ENCODE data around the gene SRD5A1. TPM values are rescaled to one million over a fixed set of nuclear protein-coding genes. Genes with fewer than 3 reads are reported as not detected.

The SRD5A1 gene
- total RNA-seq, 3 donors from 2014 or later, result 3.6 to 10.6 (median 7.0) TPM

GRCh38 chr5:6623941-6624340 is 9.3 kb upstream of the SRD5A1 start:
- H3K9me3 ChIP-seq, result peaks cover 0 to 5% of the 10 kb centered on the region in 2 donors
- H3K36me3 ChIP-seq, result peaks cover 3% of the 10 kb centered on the region
- no peak for DNase-seq (ENCODE audit: low spot score in 2 of 2)
- H3K27me3 ChIP-seq, result no peaks in the 10 kb centered on the region
- intact Hi-C loops (cut with DNase I; ENCODE audit: low total_unique reads), result no loop called here
- no peaks in the 10 kb centered on the region for H3K4me1 ChIP-seq
- H3K4me3 ChIP-seq, result no peak overlapping the region
- TF ChIP-seq POLR2AphosphoS5 (IDR thresholded peaks at IDR 0.05) (no peak), CTCF (IDR thresholded peaks at IDR 0.05) (no peak), POLR2A (IDR thresholded peaks at IDR 0.05) (no peak)
- no peak overlapping the region for H3K27ac ChIP-seq

DNA sequence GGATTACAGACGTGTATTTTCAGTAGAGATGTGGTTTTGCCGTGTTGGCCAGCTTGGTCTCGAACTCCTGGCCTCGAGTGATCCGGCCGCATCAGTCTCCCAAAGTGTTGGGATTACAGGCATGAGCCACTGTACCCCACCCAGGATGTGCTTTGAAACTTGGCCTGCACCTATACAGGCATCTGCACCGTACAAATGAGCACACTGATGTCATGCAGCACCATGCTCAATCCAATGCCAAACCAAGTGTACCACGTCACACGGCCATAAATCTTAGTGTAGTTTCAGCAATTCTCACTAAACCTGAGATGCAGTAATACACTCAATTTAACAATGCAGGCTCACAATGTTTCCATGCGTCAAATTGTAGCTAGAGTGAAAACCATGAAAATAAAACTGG is 6.7 kb upstream of the SRD5A1 start:
- Histone ChIP-seq H3K27ac (no peak overlapping the region), H3K4me1 (no peaks in the 10 kb centered on the region), H3K27me3 (no peaks in the 10 kb centered on the region), H3K4me3 (no peak overlapping the region), H3K9me3 (peaks cover 0 to 5% of the 10 kb centered on the region in 2 donors), H3K36me3 (no peaks in the 10 kb centered on the region)
- DNase-seq (ENCODE audit: low spot score in 2 of 2), result no peak
- TF ChIP-seq POLR2AphosphoS5 (IDR thresholded peaks at IDR 0.05) (no peak), POLR2A (IDR thresholded peaks at IDR 0.05) (no peak), CTCF (IDR thresholded peaks at IDR 0.05) (no peak)
- intact Hi-C loops (cut with DNase I; ENCODE audit: low total_unique reads), result no loop called here

- Histone ChIP-seq H3K27me3 (no peaks in the 10 kb centered on the region), H3K4me1 (no peaks in the 10 kb centered on the region), H3K36me3 (no peaks in the 10 kb centered on the region), H3K9me3 (no peaks in the 10 kb centered on the region), H3K27ac (no peak overlapping the region), H3K4me3 (peak overlapping the region in 2 of 3 donors; percentile 88 to 91)
- DNase-seq (ENCODE audit: low spot score in 2 of 2), result no peak
- TF ChIP-seq CTCF (IDR thresholded peaks at IDR 0.05), result no peak
- no peak for TF ChIP-seq POLR2A (IDR thresholded peaks at IDR 0.05)
- no peak for TF ChIP-seq POLR2AphosphoS5 (IDR thresholded peaks at IDR 0.05)
- intact Hi-C loops (cut with DNase I; ENCODE audit: low total_unique reads), result loop anchor here (10.0 kb wide), 1 partner anchor 73 kb away; no protein-coding TSS in a partner anchor
Observed at GRCh38 chr5:6631441-6631840, 1.8 kb upstream of the SRD5A1 start.

DNA sequence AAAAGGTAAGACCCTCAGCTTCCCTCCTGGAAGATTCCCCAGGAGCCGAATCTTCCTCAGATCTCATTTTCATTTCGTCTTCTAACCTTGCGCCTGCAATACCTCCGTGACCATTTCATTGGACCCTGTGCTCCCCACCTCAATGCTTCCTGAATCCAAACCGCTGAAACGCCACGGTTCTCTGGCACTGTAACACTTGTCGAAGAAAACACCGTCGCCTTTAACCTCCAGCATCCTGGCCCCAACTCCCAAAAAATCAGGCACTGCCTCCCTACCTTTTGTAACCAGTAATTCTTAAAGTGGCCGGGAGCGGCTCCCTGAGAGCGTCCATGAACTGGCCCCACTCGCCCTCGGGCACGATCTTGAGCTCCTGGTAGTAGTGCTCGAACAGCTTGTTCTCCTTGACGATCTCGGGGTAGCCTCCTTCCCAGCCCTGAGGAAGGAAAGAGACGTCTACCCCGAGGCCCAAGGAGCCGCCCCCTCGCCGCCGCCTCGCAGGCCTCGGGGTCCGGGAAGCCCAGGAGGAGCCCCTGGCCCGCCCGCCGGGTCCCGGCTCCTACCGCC is 834 bp upstream of the SRD5A1 start:
- Histone ChIP-seq H3K27ac (peak overlapping the region; percentile 94 to 96), H3K9me3 (no peaks in the 10 kb centered on the region), H3K4me3 (peak overlapping the region; percentile 76 to 91 (median 88)), H3K4me1 (no peaks in the 10 kb centered on the region), H3K36me3 (no peaks in the 10 kb centered on the region), H3K27me3 (no peaks in the 10 kb centered on the region)
- TF ChIP-seq POLR2A (IDR thresholded peaks at IDR 0.05) (no peak), CTCF (IDR thresholded peaks at IDR 0.05) (no peak), POLR2AphosphoS5 (IDR thresholded peaks at IDR 0.05) (no peak)
- DNase-seq (ENCODE audit: low spot score in 2 of 2), result no peak
- intact Hi-C loops (cut with DNase I; ENCODE audit: low total_unique reads), result loop anchor here (10.0 kb wide), 1 partner anchor 72 kb away; no protein-coding TSS in a partner anchor

DNA sequence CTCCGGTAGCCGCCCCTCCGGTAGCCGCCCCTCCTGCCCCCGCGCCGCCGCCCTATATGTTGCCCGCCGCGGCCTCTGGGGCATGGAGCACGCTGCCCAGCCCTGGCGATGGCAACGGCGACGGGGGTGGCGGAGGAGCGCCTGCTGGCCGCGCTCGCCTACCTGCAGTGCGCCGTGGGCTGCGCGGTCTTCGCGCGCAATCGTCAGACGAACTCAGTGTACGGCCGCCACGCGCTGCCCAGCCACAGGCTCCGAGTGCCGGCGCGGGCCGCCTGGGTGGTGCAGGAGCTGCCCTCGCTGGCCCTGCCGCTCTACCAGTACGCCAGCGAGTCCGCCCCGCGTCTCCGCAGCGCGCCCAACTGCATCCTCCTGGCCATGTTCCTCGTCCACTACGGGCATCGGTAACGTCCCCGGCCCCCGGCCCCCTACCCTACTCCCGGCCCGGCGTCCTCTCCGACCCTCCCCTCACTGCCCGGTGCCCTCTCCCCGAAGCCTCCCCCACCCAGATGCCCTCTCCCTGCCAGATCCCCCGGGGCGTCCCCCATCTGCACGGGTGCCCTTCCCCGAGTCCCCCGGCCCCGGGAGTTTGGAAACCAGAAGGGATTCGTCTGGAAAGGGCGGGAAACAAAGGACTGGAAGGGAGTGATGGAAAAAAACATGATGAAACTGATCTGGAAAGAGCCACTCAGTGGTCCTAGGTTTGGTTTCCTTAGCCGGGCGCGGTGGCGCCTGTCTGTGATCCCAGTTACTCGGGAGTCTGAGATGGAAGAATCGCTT is 417 bp downstream of the SRD5A1 start:
- H3K36me3 ChIP-seq, result no peaks in the 10 kb centered on the region
- peak overlapping the region; percentile 76 to 91 (median 88) for H3K4me3 ChIP-seq
- no peak for DNase-seq (ENCODE audit: low spot score in 2 of 2)
- intact Hi-C loops (cut with DNase I; ENCODE audit: low total_unique reads), result loop anchor here (10.0 kb wide), 1 partner anchor 71 kb away; no protein-coding TSS in a partner anchor
- peak overlapping the region; percentile 94 to 96 for H3K27ac ChIP-seq
- TF ChIP-seq POLR2A (IDR thresholded peaks at IDR 0.05) (no peak), POLR2AphosphoS5 (IDR thresholded peaks at IDR 0.05) (no peak), CTCF (IDR thresholded peaks at IDR 0.05) (no peak)
- no peaks in the 10 kb centered on the region for H3K9me3 ChIP-seq
- H3K4me1 ChIP-seq, result no peaks in the 10 kb centered on the region
- no peaks in the 10 kb centered on the region for H3K27me3 ChIP-seq
